Measurements from ENCODE around the gene RNF144B.
A peak's percentile ranks its signal among the peaks of the same experiment; 100 is the strongest.

RNF144B gene

GRCh38 chr6:18506382-18507017, 119.3 kb downstream of the RNF144B start:
- H3K36me3 ChIP-seq (ENCODE audit: control insufficient read depth, low read length) = no peaks in the 10 kb centered on the region
- no peaks in the 10 kb centered on the region for H3K27me3 ChIP-seq (ENCODE audit: control insufficient read depth, low read length)
- TF ChIP-seq CTCF (IDR thresholded peaks at IDR 0.05; ENCODE audit: low read depth, low read length, poor library complexity, severe bottlenecking) = no peak
- no peak overlapping the region for H3K27ac ChIP-seq (ENCODE audit: low read depth, low read length)
- H4K20me1 ChIP-seq (ENCODE audit: control insufficient read depth, insufficient read depth, low read depth, low read length) = no peaks in the 10 kb centered on the region
- H3K4me1 ChIP-seq (ENCODE audit: control insufficient read depth, low read length) = peaks cover 43% of the 10 kb centered on the region
- no peaks in the 10 kb centered on the region for H3K79me2 ChIP-seq (ENCODE audit: control insufficient read depth, low read length)
- H3K9me3 ChIP-seq (ENCODE audit: control insufficient read depth, insufficient read depth, low read length) = no peaks in the 10 kb centered on the region
- H3K4me3 ChIP-seq (ENCODE audit: low read length) = peak overlapping the region; percentile 10; the same call in 1 of the 2 replicates
- H3K4me2 ChIP-seq (ENCODE audit: low read length) = no peak overlapping the region
- no peaks in the 10 kb centered on the region; the same call in 1 of the 2 replicates for H3K9me2 ChIP-seq (replicated peaks; ENCODE audit: control insufficient read depth, low read length)
- H3F3A ChIP-seq (ENCODE audit: control insufficient read depth, insufficient read depth) = no peaks in the 10 kb centered on the region

DNA sequence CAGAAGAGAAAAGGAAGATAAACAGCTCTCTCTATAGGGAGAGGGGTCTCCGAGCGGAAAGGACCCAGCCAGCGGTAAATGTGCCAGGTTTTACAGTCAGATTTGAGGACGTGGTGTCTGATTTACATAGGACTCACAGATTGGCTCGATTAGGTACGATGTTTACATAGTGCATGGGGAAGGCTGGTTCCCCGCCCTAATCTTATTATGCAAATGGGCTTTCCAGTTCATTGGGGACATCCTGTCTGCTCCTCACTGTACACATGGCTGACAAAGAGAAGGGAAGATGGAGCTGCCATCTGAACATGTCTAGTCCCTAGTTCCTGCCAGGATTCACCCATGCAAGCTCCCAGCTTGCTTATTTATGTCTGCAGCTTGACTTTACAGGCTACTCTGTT, 119.9 kb downstream of the RNF144B start:
- H3K4me1 ChIP-seq (ENCODE audit: control insufficient read depth, low read length) = peaks cover 38% of the 10 kb centered on the region
- H3K36me3 ChIP-seq (ENCODE audit: control insufficient read depth, low read length) = no peaks in the 10 kb centered on the region
- H3K27me3 ChIP-seq (ENCODE audit: control insufficient read depth, low read length) = no peaks in the 10 kb centered on the region
- H4K20me1 ChIP-seq (ENCODE audit: control insufficient read depth, insufficient read depth, low read depth, low read length) = no peaks in the 10 kb centered on the region
- H3K27ac ChIP-seq (ENCODE audit: low read depth, low read length) = no peak overlapping the region
- no peaks in the 10 kb centered on the region for H3K9me3 ChIP-seq (ENCODE audit: control insufficient read depth, insufficient read depth, low read length)
- H3K79me2 ChIP-seq (ENCODE audit: control insufficient read depth, low read length) = no peaks in the 10 kb centered on the region
- no peaks in the 10 kb centered on the region; the same call in 1 of the 2 replicates for H3K9me2 ChIP-seq (replicated peaks; ENCODE audit: control insufficient read depth, low read length)
- H3F3A ChIP-seq (ENCODE audit: control insufficient read depth, insufficient read depth) = no peaks in the 10 kb centered on the region
- H3K4me3 ChIP-seq (ENCODE audit: low read length) = peak overlapping the region; percentile 10; the same call in 1 of the 2 replicates
- H3K4me2 ChIP-seq (ENCODE audit: low read length) = peak overlapping the region; percentile 34
- TF ChIP-seq EZH2phosphoT487 (IDR thresholded peaks at IDR 0.05; ENCODE audit: borderline replicate concordance, low read length) = no peak
- TF ChIP-seq CTCF (IDR thresholded peaks at IDR 0.05; ENCODE audit: low read depth, low read length, poor library complexity, severe bottlenecking) = no peak

GRCh38 chr6:18507561-18507960, 120.4 kb downstream of the RNF144B start:
- Histone ChIP-seq H3K9me3 (ENCODE audit: control insufficient read depth, insufficient read depth, low read length) (no peaks in the 10 kb centered on the region), H3K9me2 (replicated peaks; ENCODE audit: control insufficient read depth, low read length) (no peaks in the 10 kb centered on the region; the same call in 1 of the 2 replicates), H3K4me2 (ENCODE audit: low read length) (no peak overlapping the region), H3K36me3 (ENCODE audit: control insufficient read depth, low read length) (no peaks in the 10 kb centered on the region), H3F3A (ENCODE audit: control insufficient read depth, insufficient read depth) (no peaks in the 10 kb centered on the region), H4K20me1 (ENCODE audit: control insufficient read depth, insufficient read depth, low read depth, low read length) (no peaks in the 10 kb centered on the region), H3K79me2 (ENCODE audit: control insufficient read depth, low read length) (no peaks in the 10 kb centered on the region), H3K4me1 (ENCODE audit: control insufficient read depth, low read length) (peaks cover 36% of the 10 kb centered on the region), H3K27ac (ENCODE audit: low read depth, low read length) (no peak overlapping the region), H3K4me3 (ENCODE audit: low read length) (no peak overlapping the region), H3K27me3 (ENCODE audit: control insufficient read depth, low read length) (no peaks in the 10 kb centered on the region)
- no peak for TF ChIP-seq CTCF (IDR thresholded peaks at IDR 0.05; ENCODE audit: low read depth, low read length, poor library complexity, severe bottlenecking)
- no peak for TF ChIP-seq EZH2phosphoT487 (IDR thresholded peaks at IDR 0.05; ENCODE audit: borderline replicate concordance, low read length)
